ENCODE data around the gene KCNQ1OT1.

The KCNQ1OT1 gene

DNA sequence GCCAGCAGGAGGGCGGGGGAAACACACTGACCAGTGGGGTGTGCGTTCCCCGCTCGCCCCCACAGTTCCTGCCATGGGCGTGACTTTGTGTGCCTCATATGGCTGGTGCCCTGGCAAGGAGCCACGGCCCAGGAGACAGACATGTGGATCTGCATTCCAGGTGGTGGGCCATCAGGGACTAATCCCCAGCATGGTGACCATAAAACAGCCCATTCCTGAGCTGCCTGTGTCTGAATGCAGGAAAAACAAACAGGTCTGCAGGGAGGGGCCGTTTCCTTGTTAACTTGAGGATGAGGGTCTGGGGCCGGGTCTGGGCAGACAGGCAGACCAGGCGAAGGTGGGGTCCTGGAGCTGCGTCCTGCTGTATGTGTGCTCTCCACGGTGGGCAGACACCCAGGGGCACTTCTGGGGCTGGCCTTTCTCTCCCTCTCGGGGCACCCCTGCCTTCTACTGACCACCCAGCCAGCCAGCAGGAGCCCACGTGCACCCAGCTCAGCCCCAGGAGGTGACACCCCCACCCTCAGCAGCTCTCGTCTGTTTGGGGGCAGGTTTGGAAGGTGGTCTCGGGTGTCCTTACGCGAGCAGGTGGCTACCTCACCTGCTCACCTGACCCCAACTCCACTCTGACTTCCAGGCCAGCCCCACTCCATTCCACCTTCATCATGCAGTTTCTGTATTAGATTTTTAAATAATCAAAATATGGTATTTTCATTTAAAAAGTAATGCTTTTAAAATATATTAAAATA lies 120.3 kb downstream of the KCNQ1OT1 start:
- Histone ChIP-seq H3K23ac (ENCODE audit: low read length) (no peak overlapping the region), H3K4me2 (ENCODE audit: low read length) (no peak overlapping the region), H3K27me3 (ENCODE audit: insufficient read depth, low read length, poor library complexity) (no peaks in the 10 kb centered on the region), H3K18ac (ENCODE audit: low read length) (no peak overlapping the region), H4K8ac (ENCODE audit: low read depth, low read length) (no peak overlapping the region), H2BK120ac (ENCODE audit: low read depth, low read length) (no peak overlapping the region), H2AK5ac (ENCODE audit: low read length) (no peak overlapping the region), H3K4me3 (ENCODE audit: low read length) (no peak overlapping the region), H2BK5ac (ENCODE audit: low read length) (no peak overlapping the region), H3K36me3 (ENCODE audit: control insufficient read depth, insufficient read depth, low read length) (no peaks in the 10 kb centered on the region), H3K79me2 (ENCODE audit: control insufficient read depth, insufficient read depth, low read length) (no peaks in the 10 kb centered on the region), H3K4me1 (ENCODE audit: control insufficient read depth, low read depth, low read length) (no peaks in the 10 kb centered on the region), H2BK15ac (replicated peaks; ENCODE audit: low read depth) (no peak overlapping the region), H3K79me1 (ENCODE audit: low read length) (no peaks in the 10 kb centered on the region), H3K9ac (ENCODE audit: low read length) (no peak overlapping the region), H3K4ac (ENCODE audit: low read depth, low read length) (no peak overlapping the region), H3K27ac (ENCODE audit: low read depth, low read length) (no peak overlapping the region), H4K5ac (ENCODE audit: low read length) (no peak overlapping the region), H3K56ac (ENCODE audit: low read length) (peak overlapping the region; percentile 15)
- WGBS (ENCODE audit: extremely low coverage, insufficient coverage, low lambda C conversion rate), result no CpG with 5 or more reads among the region's 17 CpGs
- peak; percentile 67 for DNase-seq

DNA sequence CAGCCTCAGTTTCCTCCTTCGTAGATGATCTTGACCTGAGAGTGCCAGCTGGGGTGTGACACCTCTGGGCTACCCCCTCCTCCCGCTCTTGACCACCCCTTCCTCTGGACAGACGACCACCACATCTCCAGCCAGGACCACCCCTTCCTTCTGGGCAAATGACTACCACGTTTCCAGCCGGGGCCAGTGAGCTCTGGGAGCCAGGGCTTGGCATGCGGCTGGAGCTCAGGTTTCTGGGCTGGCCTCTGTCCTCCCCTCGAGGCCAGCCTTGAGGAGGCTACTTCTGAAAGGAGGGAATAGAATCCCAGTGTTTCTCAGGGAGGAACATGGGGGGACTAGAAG lies 120.9 kb downstream of the KCNQ1OT1 start:
- Histone ChIP-seq H4K5ac (ENCODE audit: low read length) (no peak overlapping the region), H3K4ac (ENCODE audit: low read depth, low read length) (no peak overlapping the region), H3K36me3 (ENCODE audit: control insufficient read depth, insufficient read depth, low read length) (no peaks in the 10 kb centered on the region), H4K8ac (ENCODE audit: low read depth, low read length) (no peak overlapping the region), H3K4me3 (ENCODE audit: low read length) (no peak overlapping the region), H3K9ac (ENCODE audit: low read length) (no peak overlapping the region), H3K27me3 (ENCODE audit: insufficient read depth, low read length, poor library complexity) (no peaks in the 10 kb centered on the region), H3K79me2 (ENCODE audit: control insufficient read depth, insufficient read depth, low read length) (no peaks in the 10 kb centered on the region), H3K4me1 (ENCODE audit: control insufficient read depth, low read depth, low read length) (no peaks in the 10 kb centered on the region), H2AK5ac (ENCODE audit: low read length) (no peak overlapping the region), H2BK15ac (replicated peaks; ENCODE audit: low read depth) (no peak overlapping the region), H3K27ac (ENCODE audit: low read depth, low read length) (no peak overlapping the region), H3K4me2 (ENCODE audit: low read length) (no peak overlapping the region), H3K23ac (ENCODE audit: low read length) (no peak overlapping the region), H3K56ac (ENCODE audit: low read length) (no peak overlapping the region), H3K18ac (ENCODE audit: low read length) (no peak overlapping the region), H2BK5ac (ENCODE audit: low read length) (no peak overlapping the region), H3K79me1 (ENCODE audit: low read length) (no peaks in the 10 kb centered on the region), H2BK120ac (ENCODE audit: low read depth, low read length) (no peak overlapping the region)
- no CpG with 5 or more reads among the region's 7 CpGs for WGBS (ENCODE audit: extremely low coverage, insufficient coverage, low lambda C conversion rate)
- no peak for DNase-seq

DNA sequence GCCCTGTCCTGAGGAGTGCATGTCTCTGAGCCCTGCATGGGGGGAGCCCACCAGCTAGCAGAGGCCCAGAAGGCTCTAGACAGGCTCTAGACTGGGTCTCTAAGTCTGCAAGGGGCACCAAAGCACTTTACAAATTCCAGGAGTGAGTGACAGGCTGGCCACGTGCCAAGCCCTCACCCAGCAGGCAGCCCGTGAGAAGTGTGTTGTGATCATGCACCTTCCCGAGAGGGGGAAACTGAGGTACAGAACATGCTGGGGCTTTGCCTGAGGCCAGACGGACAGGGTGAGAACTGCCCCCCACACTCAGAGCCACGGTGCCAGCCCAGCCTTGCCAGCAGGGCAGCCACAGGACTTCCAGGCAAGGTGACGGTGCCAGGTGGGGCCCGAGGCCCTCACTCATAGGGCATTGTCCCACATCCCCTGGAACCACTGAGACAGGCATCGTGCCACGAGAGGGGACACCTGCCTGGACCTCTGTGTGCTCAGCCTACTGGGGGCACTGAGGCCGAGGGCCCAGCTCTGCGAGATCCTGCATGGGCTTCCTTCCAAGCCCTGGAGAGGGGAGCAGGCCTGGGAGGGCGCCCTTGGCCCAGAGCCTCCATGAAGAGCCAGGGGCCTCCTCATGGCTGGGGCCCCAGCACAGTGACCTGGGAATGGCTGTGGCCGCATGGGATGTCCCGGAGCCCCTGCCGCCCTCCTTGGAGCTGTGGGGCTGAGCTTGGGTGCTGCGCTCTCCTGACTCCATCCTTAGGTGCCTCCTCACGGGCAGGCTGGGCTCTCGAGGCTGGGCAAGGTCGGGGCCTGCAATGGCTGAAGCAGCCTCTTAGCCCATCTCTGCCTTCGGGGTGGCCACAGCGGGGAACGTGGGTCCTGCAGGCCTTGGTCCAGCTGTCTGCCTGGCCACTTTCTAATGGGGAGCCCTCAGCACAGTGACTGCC lies 121.5 kb downstream of the KCNQ1OT1 start:
- no peak overlapping the region for H2BK15ac ChIP-seq (replicated peaks; ENCODE audit: low read depth)
- no peak for DNase-seq
- no peak overlapping the region for H2BK120ac ChIP-seq (ENCODE audit: low read depth, low read length)
- H3K4me2 ChIP-seq (ENCODE audit: low read length), result no peak overlapping the region
- no peak overlapping the region for H3K4me3 ChIP-seq (ENCODE audit: low read length)
- H3K23ac ChIP-seq (ENCODE audit: low read length), result no peak overlapping the region
- no peak overlapping the region for H3K18ac ChIP-seq (ENCODE audit: low read length)
- no peaks in the 10 kb centered on the region for H3K4me1 ChIP-seq (ENCODE audit: control insufficient read depth, low read depth, low read length)
- no CpG with 5 or more reads among the region's 22 CpGs for WGBS (ENCODE audit: extremely low coverage, insufficient coverage, low lambda C conversion rate)
- no peak overlapping the region for H2AK5ac ChIP-seq (ENCODE audit: low read length)
- no peak overlapping the region for H3K56ac ChIP-seq (ENCODE audit: low read length)
- H4K8ac ChIP-seq (ENCODE audit: low read depth, low read length), result no peak overlapping the region
- no peak overlapping the region for H3K4ac ChIP-seq (ENCODE audit: low read depth, low read length)
- H3K36me3 ChIP-seq (ENCODE audit: control insufficient read depth, insufficient read depth, low read length), result no peaks in the 10 kb centered on the region
- H3K27me3 ChIP-seq (ENCODE audit: insufficient read depth, low read length, poor library complexity), result no peaks in the 10 kb centered on the region
- H4K5ac ChIP-seq (ENCODE audit: low read length), result no peak overlapping the region
- H3K27ac ChIP-seq (ENCODE audit: low read depth, low read length), result no peak overlapping the region
- no peak overlapping the region for H2BK5ac ChIP-seq (ENCODE audit: low read length)
- H3K79me1 ChIP-seq (ENCODE audit: low read length), result no peaks in the 10 kb centered on the region
- no peak overlapping the region for H3K9ac ChIP-seq (ENCODE audit: low read length)
- H3K79me2 ChIP-seq (ENCODE audit: control insufficient read depth, insufficient read depth, low read length), result no peaks in the 10 kb centered on the region

GRCh38 chr11:2577031-2577990 lies 122.5 kb downstream of the KCNQ1OT1 start:
- Histone ChIP-seq H3K4ac (ENCODE audit: low read depth, low read length) (no peak overlapping the region), H3K27me3 (ENCODE audit: insufficient read depth, low read length, poor library complexity) (no peaks in the 10 kb centered on the region), H3K23ac (ENCODE audit: low read length) (no peak overlapping the region), H2BK120ac (ENCODE audit: low read depth, low read length) (no peak overlapping the region), H3K4me2 (ENCODE audit: low read length) (no peak overlapping the region), H3K4me1 (ENCODE audit: control insufficient read depth, low read depth, low read length) (no peaks in the 10 kb centered on the region), H2BK15ac (replicated peaks; ENCODE audit: low read depth) (no peak overlapping the region), H3K9ac (ENCODE audit: low read length) (no peak overlapping the region), H4K8ac (ENCODE audit: low read depth, low read length) (no peak overlapping the region), H3K79me1 (ENCODE audit: low read length) (no peaks in the 10 kb centered on the region), H2BK5ac (ENCODE audit: low read length) (no peak overlapping the region), H3K36me3 (ENCODE audit: control insufficient read depth, insufficient read depth, low read length) (no peaks in the 10 kb centered on the region), H3K79me2 (ENCODE audit: control insufficient read depth, insufficient read depth, low read length) (no peaks in the 10 kb centered on the region), H3K56ac (ENCODE audit: low read length) (no peak overlapping the region), H3K18ac (ENCODE audit: low read length) (no peak overlapping the region), H4K5ac (ENCODE audit: low read length) (no peak overlapping the region), H2AK5ac (ENCODE audit: low read length) (no peak overlapping the region), H3K27ac (ENCODE audit: low read depth, low read length) (no peak overlapping the region), H3K4me3 (ENCODE audit: low read length) (no peak overlapping the region)
- no peak for DNase-seq
- no CpG with 5 or more reads among the region's 33 CpGs for WGBS (ENCODE audit: extremely low coverage, insufficient coverage, low lambda C conversion rate)

GRCh38 chr11:2576549-2576948 lies 123.2 kb downstream of the KCNQ1OT1 start:
- H2BK15ac ChIP-seq (replicated peaks; ENCODE audit: low read depth), result no peak overlapping the region
- H4K8ac ChIP-seq (ENCODE audit: low read depth, low read length), result no peak overlapping the region
- no peak for DNase-seq
- no peaks in the 10 kb centered on the region for H3K79me2 ChIP-seq (ENCODE audit: control insufficient read depth, insufficient read depth, low read length)
- H3K79me1 ChIP-seq (ENCODE audit: low read length), result no peaks in the 10 kb centered on the region
- H4K5ac ChIP-seq (ENCODE audit: low read length), result no peak overlapping the region
- no peak overlapping the region for H3K4ac ChIP-seq (ENCODE audit: low read depth, low read length)
- no peaks in the 10 kb centered on the region for H3K4me1 ChIP-seq (ENCODE audit: control insufficient read depth, low read depth, low read length)
- no peaks in the 10 kb centered on the region for H3K27me3 ChIP-seq (ENCODE audit: insufficient read depth, low read length, poor library complexity)
- no peak overlapping the region for H3K23ac ChIP-seq (ENCODE audit: low read length)
- H3K56ac ChIP-seq (ENCODE audit: low read length), result no peak overlapping the region
- no peak overlapping the region for H3K4me2 ChIP-seq (ENCODE audit: low read length)
- no peak overlapping the region for H2AK5ac ChIP-seq (ENCODE audit: low read length)
- H3K27ac ChIP-seq (ENCODE audit: low read depth, low read length), result no peak overlapping the region
- no peak overlapping the region for H3K18ac ChIP-seq (ENCODE audit: low read length)
- H2BK120ac ChIP-seq (ENCODE audit: low read depth, low read length), result no peak overlapping the region
- H3K9ac ChIP-seq (ENCODE audit: low read length), result no peak overlapping the region
- H3K4me3 ChIP-seq (ENCODE audit: low read length), result no peak overlapping the region
- H2BK5ac ChIP-seq (ENCODE audit: low read length), result no peak overlapping the region
- H3K36me3 ChIP-seq (ENCODE audit: control insufficient read depth, insufficient read depth, low read length), result no peaks in the 10 kb centered on the region
- WGBS (ENCODE audit: extremely low coverage, insufficient coverage, low lambda C conversion rate), result no CpG with 5 or more reads among the region's 15 CpGs

Measured in mesendoderm (in vitro differentiated cells).